Colonic mucosa (tissue), 4 donors: Measurements from ENCODE around the gene RBM45. TPM values are rescaled to one million over a fixed set of nuclear protein-coding genes. Genes with fewer than 3 reads are reported as not detected.

Source experiments
- DNase-seq: peaks from one replicate; pipeline ENCODE4 v3.0.0-alpha.2; 2020
- H3K27ac ChIP-seq: fragments of 200-600 bp; one replicate; pipeline ENCODE4 v1.8.0; 2021
- H3K27me3 ChIP-seq: fragments of 200-600 bp; one replicate; pipeline ENCODE4 v1.8.0; 2021
- H3K36me3 ChIP-seq: fragments of 200-600 bp; one replicate; pipeline ENCODE4 v1.8.0; 2021
- H3K4me1 ChIP-seq: fragments of 200-600 bp; one replicate; pipeline ENCODE4 v1.8.0; 2021; ENCODE audit warnings: mild to moderate bottlenecking
- H3K4me3 ChIP-seq: fragments of 200-600 bp; one replicate; pipeline ENCODE4 v1.8.0; 2021
- H3K9ac ChIP-seq, 2 donors: one replicate each; pipeline ENCODE4 v1.7.0; 2013; ENCODE audit warnings: control low read depth in 2 of 2, low read depth in 2 of 2, low read length in 2 of 2
- H3K9me3 ChIP-seq: fragments of 200-600 bp; one replicate; pipeline ENCODE4 v1.8.0; 2021
- CTCF ChIP-seq: fragments of 200-600 bp; IDR thresholded peaks from one replicate; pipeline ENCODE4 v1.8.0; 2022; ENCODE audit warnings: antibody characterized with exemption, mild to moderate bottlenecking
- intact Hi-C: fragments of 100-400 bp; cut with DNase I; formaldehyde crosslinking; loops from one replicate; pipeline ENCODE4 v1.14.1; 2022
- total RNA-seq, 2 donors: library from RNA; stranded (reverse); fragmentation: NEBNext Ultra II Directional in 1 of 2; extraction: Animal tissue kit (Norgen Biotek cat#: 25700) in 1 of 2; gene quantifications; one replicate each; pipeline ENCODE4 v1.2.1, GENCODE V29; 2021
- donor health status: healthy.
- donor health status: DM: no; HTN: no; CAD: no.
- donor health status: DM: no; HTN: no; CAD: no.

Gene RBM45
- total RNA-seq, 2 donors from 2014 or later = 12.1 to 12.7 TPM

DNA sequence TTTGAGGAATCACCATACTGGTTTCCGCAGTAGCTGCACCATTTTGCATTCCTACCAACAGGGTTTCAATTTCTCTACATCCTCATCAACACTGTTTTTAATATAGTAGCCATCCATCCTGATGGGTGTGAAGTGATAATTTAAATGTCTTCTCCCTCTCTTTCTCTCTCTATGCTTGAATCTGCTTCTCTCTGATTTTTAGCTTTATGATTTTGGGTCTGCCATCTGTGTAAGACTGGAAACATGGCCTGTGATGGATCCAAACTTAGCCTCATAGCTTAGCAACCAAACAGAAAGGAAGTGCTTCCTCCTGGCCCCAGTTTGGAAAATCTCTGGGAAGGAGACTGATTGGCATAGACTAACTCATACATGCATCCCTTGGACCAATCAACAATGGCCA lies 48.4 kb downstream of the RBM45 start:
- intact Hi-C loops = no loop called here
- Histone ChIP-seq H3K27me3 (no peaks in the 10 kb centered on the region), H3K27ac (no peak overlapping the region), H3K9ac (no peak overlapping the region), H3K4me1 (no peaks in the 10 kb centered on the region), H3K36me3 (no peaks in the 10 kb centered on the region), H3K9me3 (no peaks in the 10 kb centered on the region), H3K4me3 (no peak overlapping the region)
- no peak for TF ChIP-seq CTCF
- DNase-seq = no peak

GRCh38 chr2:178163395-178163794 lies 51.2 kb downstream of the RBM45 start:
- DNase-seq = no peak
- H3K9ac ChIP-seq = no peak overlapping the region
- H3K4me1 ChIP-seq = no peaks in the 10 kb centered on the region
- intact Hi-C loops = no loop called here
- H3K36me3 ChIP-seq = no peaks in the 10 kb centered on the region
- H3K4me3 ChIP-seq = no peak overlapping the region
- no peaks in the 10 kb centered on the region for H3K27me3 ChIP-seq
- no peak overlapping the region for H3K27ac ChIP-seq
- H3K9me3 ChIP-seq = no peaks in the 10 kb centered on the region
- TF ChIP-seq CTCF = no peak

DNA sequence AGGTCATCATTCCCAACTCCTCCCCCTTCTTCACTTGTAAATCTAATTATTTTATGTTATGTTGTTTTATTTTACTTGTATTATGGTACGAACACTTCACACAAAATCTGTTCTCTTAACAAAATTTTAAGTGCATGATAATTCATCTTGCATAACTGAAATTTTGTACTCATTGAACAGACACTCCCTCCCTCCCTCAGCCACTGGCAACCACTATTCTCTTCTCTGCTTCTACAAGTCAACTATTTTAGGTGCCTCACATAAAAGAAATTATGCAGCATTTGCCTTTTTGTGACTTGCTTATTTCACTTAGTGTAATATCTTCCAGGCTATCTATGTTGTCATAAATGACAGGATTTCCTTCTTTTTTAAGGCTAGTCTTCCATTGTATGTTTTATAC lies 51.7 kb downstream of the RBM45 start:
- intact Hi-C loops = no loop called here
- Histone ChIP-seq H3K27me3 (no peaks in the 10 kb centered on the region), H3K4me3 (no peak overlapping the region), H3K4me1 (no peaks in the 10 kb centered on the region), H3K9me3 (no peaks in the 10 kb centered on the region), H3K36me3 (no peaks in the 10 kb centered on the region), H3K9ac (no peak overlapping the region), H3K27ac (no peak overlapping the region)
- DNase-seq = no peak
- TF ChIP-seq CTCF = no peak

DNA sequence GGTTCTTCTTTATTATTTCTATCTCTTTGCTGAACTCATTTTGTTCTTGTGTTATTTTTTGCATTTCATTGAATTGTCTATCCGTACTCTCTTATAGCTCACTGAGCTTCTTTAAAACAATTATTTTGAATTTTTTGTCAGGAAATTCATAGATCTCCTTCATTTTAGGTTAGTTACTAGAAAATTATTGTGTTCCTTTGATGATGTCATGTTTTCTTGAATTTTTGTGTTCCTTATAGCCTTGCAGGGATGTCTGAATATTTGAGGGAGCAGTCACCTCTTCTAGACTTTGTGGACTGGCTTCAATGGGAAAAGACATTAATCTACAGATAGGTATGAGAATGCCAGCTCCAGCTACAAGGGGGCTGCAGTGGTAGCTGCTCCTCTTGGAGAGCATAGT lies 61.4 kb downstream of the RBM45 start:
- Histone ChIP-seq H3K27ac (no peak overlapping the region), H3K27me3 (no peaks in the 10 kb centered on the region), H3K9ac (no peak overlapping the region), H3K4me3 (no peak overlapping the region), H3K4me1 (no peaks in the 10 kb centered on the region), H3K9me3 (no peaks in the 10 kb centered on the region), H3K36me3 (no peaks in the 10 kb centered on the region)
- intact Hi-C loops = no loop called here
- DNase-seq = no peak
- no peak for TF ChIP-seq CTCF

- H3K4me1 ChIP-seq = no peaks in the 10 kb centered on the region
- no peak for DNase-seq
- no peak overlapping the region for H3K9ac ChIP-seq
- H3K27me3 ChIP-seq = no peaks in the 10 kb centered on the region
- intact Hi-C loops = no loop called here
- no peak overlapping the region for H3K27ac ChIP-seq
- no peaks in the 10 kb centered on the region for H3K36me3 ChIP-seq
- TF ChIP-seq CTCF = no peak
- H3K4me3 ChIP-seq = no peak overlapping the region
- no peaks in the 10 kb centered on the region for H3K9me3 ChIP-seq
These were observed 64.9 kb downstream of the RBM45 start for GRCh38 chr2:178177066-178177679.

Other genes with a start within 250 kb of the RBM45 start
- gene PDE11A, start 39.7 kb upstream of the RBM45 start, total RNA-seq = 1 to 10 TPM; 2.6 to 3.2 TPM
- gene OSBPL6, start 82.1 kb downstream of the RBM45 start, total RNA-seq = under 1 TPM; 0.58 to 0.72 TPM